Nephron (organoid): ENCODE measurements around the gene XAF1.

Source experiments
- H3K27ac Mint-ChIP-seq, 3 experiments: 2 replicates each; pipeline ENCODE4 v1.8.0; 2020; ENCODE audit warnings: mixed read lengths in 3 of 3, mild to moderate bottlenecking in 2 of 3, moderate library complexity in 1 of 3
- H3K27me3 Mint-ChIP-seq: 2 replicates; pipeline ENCODE4 v1.8.0; 2021; ENCODE audit warnings: low read depth, mild to moderate bottlenecking, moderate library complexity, mixed read lengths
- H3K36me3 Mint-ChIP-seq: 2 replicates; pipeline ENCODE4 v1.8.0; 2020; ENCODE audit warnings: low read depth, mixed read lengths
- H3K4me1 Mint-ChIP-seq: 2 replicates; pipeline ENCODE4 v1.8.0; 2020; ENCODE audit warnings: mixed read lengths
- H3K4me3 Mint-ChIP-seq, 3 experiments: 2 replicates each; pipeline ENCODE4 v1.8.0; 2020; ENCODE audit warnings: mild to moderate bottlenecking in 3 of 3, mixed read lengths in 3 of 3, moderate library complexity in 2 of 3
- H3K9me3 Mint-ChIP-seq: 2 replicates; pipeline ENCODE4 v1.8.0; 2020; ENCODE audit warnings: mixed read lengths
- CTCF ChIP-seq, 3 experiments: fragments of 200-600 bp; sonication (generic); IDR thresholded peaks; one replicate each; pipeline ENCODE4 v1.5.0; 2021; ENCODE audit warnings: antibody characterized with exemption in 3 of 3; ENCODE audit not compliant: unreplicated experiment in 3 of 3

XAF1 gene

GRCh38 chr17:6787081-6787693, 31.3 kb downstream of the XAF1 start:
- Mint-ChIP-seq H3K27ac (no peak overlapping the region), H3K4me3 (no peak overlapping the region), H3K36me3 (no peaks in the 10 kb centered on the region), H3K27me3 (peaks cover 78% of the 10 kb centered on the region), H3K4me1 (no peaks in the 10 kb centered on the region), H3K9me3 (peaks cover 14% of the 10 kb centered on the region)
- TF ChIP-seq CTCF (IDR thresholded peaks at IDR 0.05; ENCODE audit: unreplicated experiment in 3 of 3), result no peak

GRCh38 chr17:6789146-6789545, 33.3 kb downstream of the XAF1 start:
- H3K4me3 Mint-ChIP-seq, result no peak overlapping the region
- peaks cover 76% of the 10 kb centered on the region for H3K27me3 Mint-ChIP-seq
- no peak for TF ChIP-seq CTCF (IDR thresholded peaks at IDR 0.05; ENCODE audit: unreplicated experiment in 3 of 3)
- no peaks in the 10 kb centered on the region for H3K4me1 Mint-ChIP-seq
- H3K36me3 Mint-ChIP-seq, result no peaks in the 10 kb centered on the region
- no peak overlapping the region for H3K27ac Mint-ChIP-seq
- H3K9me3 Mint-ChIP-seq, result peaks cover 5% of the 10 kb centered on the region

GRCh38 chr17:6793748-6794493, 38.1 kb downstream of the XAF1 start:
- Mint-ChIP-seq H3K36me3 (no peaks in the 10 kb centered on the region), H3K27ac (no peak overlapping the region), H3K9me3 (no peaks in the 10 kb centered on the region), H3K4me3 (no peak overlapping the region), H3K27me3 (peaks cover 62% of the 10 kb centered on the region), H3K4me1 (no peaks in the 10 kb centered on the region)
- TF ChIP-seq CTCF (IDR thresholded peaks at IDR 0.05; ENCODE audit: unreplicated experiment in 3 of 3), result no peak

- no peak overlapping the region for H3K4me3 Mint-ChIP-seq
Observed at GRCh38 chr17:6796017-6796886, 40.4 kb downstream of the XAF1 start.

GRCh38 chr17:6796887-6797490, 41.1 kb downstream of the XAF1 start:
- no peaks in the 10 kb centered on the region for H3K4me1 Mint-ChIP-seq
- TF ChIP-seq CTCF (IDR thresholded peaks at IDR 0.05; ENCODE audit: unreplicated experiment in 3 of 3), result no peak
- H3K36me3 Mint-ChIP-seq, result no peaks in the 10 kb centered on the region
- H3K27ac Mint-ChIP-seq, result no peak overlapping the region
- no peaks in the 10 kb centered on the region for H3K9me3 Mint-ChIP-seq
- H3K27me3 Mint-ChIP-seq, result peaks cover 37% of the 10 kb centered on the region
- no peak overlapping the region for H3K4me3 Mint-ChIP-seq

More at GRCh38 chr17:6796017-6796886, 40.4 kb downstream of the XAF1 start:
- no peaks in the 10 kb centered on the region for H3K36me3 Mint-ChIP-seq
- peak overlapping the region in 1 of 3 experiments; percentile 20 for H3K27ac Mint-ChIP-seq
- H3K27me3 Mint-ChIP-seq, result peaks cover 44% of the 10 kb centered on the region
- TF ChIP-seq CTCF (IDR thresholded peaks at IDR 0.05; ENCODE audit: unreplicated experiment in 3 of 3), result no peak
- H3K4me1 Mint-ChIP-seq, result no peaks in the 10 kb centered on the region
- H3K9me3 Mint-ChIP-seq, result no peaks in the 10 kb centered on the region
